Embryonic facial prominence (tissue), 1 donor: ENCODE results near the gene CAMK1.

Experiments used
- DNase-seq: peaks from one replicate; pipeline ENCODE4 v3.0.0-alpha.2; 2016; ENCODE audit errors: extremely low spot score

The CAMK1 gene

GRCh38 chr3:9769426-9770275 is at the start of gene CAMK1:
Gene CAMK1 (minus strand): TSS chr3:9769947. CDS start chr3:9767749, 2,198 bp downstream.
- DNase-seq = peak; percentile 48

DNA sequence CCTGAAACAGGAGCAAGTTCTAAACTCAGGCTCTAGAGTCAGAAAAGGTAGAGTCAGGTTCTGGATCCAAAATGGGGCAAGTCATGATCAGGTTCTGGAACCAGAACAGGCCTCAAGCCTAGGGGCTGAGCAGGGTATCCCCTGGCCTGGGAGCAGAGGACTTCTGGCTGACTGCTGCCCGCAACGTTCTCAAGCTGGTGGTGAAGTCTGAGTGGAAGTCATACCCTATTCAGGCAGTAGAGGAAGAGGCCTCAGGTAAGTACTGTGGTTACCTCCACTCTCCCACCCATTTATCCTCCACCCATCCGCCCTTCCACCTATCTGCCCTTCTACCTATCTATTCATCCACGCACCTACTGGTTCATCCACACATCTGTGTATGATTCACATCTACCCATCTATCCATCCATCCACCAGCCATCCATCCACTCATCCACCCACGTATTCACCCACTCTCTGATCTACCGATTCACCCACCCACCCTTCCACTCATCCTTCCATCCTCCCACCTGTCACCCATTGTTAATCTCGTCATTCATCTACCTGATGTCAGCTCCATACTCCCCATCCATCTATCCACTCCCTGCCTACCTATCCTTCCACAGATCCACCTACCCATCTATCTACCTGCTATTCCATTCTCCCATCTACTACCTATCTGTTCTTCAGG is 49.1 kb upstream of the CAMK1 start:
- no peak for DNase-seq

- DNase-seq = no peak
These were observed 47.7 kb upstream of the CAMK1 start for GRCh38 chr3:9817436-9817835.

DNA sequence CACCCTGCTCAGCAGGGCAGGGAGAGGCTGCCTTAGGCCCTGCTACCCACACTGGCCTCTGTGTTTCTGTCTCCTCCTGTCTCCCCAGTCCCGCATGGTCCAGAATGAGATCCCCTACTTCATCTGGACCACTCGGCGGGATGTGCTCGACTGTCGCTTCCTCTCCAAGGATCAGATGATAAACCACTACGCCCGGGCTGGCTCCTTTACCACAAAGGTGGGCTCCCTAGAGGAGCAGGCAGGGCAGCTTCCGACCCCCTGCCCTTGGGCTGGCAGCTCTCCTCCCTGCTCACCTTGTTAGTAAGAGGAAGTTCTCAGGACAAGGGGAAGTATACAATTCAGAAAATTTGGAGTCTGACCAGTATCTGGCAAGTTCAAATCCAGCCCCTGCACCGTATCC is 46.2 kb upstream of the CAMK1 start:
- DNase-seq = no peak

DNA sequence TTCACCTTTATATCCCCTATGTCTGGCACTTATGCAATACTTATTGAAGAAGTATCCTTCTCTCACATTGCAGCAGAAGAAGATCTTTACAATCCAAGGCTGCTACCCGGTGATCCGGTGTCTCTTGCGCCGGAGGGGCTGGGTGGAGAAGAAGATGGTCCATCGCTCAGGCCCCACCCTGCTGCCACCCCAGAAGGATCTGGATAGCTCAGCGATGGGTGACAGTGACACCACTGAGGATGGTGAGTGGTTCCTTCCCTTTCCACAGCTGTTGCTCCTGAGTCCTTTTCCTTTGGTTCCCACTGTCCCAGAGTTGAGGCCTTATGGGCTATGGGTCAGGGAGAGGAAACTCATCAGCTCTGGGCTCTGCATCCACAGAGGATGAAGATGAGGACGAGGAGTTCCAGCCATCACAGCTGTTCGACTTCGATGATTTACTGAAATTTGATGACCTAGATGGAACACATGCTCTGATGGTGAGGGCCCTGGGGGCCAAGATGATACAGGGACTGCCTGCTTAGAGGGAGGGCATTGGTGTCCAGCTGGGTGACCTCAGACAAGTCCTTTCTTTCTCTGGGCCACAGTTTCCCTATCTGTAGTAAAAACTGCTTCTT is 43.2 kb upstream of the CAMK1 start:
- no peak for DNase-seq

- no peak for DNase-seq
These were observed 41.1 kb upstream of the CAMK1 start for GRCh38 chr3:9810846-9811245.

GRCh38 chr3:9810433-9810770 is 40.7 kb upstream of the CAMK1 start:
- no peak for DNase-seq

GRCh38 chr3:9809615-9810432 is 40.1 kb upstream of the CAMK1 start, which contains the start of gene TTLL3:
Gene TTLL3 (plus strand): TSS chr3:9810262. CDS start chr3:9810662, 400 bp downstream.
- peak; percentile 61 for DNase-seq

DNA sequence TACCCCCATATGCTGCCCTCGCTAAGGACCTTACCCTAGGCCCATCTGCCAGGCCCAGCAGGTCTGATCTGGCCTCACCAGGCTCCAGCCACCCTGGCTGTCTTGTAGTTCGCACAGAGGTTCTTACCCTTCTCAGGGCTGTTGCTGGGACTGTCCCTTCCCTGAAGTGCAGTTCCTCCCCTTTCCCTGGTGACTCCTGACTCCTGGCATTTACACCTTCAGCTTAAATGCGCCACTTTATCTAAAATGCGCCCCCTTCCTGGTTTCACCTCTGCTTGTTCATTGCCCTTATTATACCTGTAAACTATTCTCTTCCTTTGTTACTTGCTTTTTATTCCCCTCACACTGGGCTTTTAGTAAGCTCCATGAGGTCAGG is 39.5 kb upstream of the CAMK1 start:
- no peak for DNase-seq

GRCh38 chr3:9808345-9809037 is 38.7 kb upstream of the CAMK1 start:
- no peak for DNase-seq

- DNase-seq = no peak
These were observed 38.2 kb upstream of the CAMK1 start for GRCh38 chr3:9807981-9808344.

DNA sequence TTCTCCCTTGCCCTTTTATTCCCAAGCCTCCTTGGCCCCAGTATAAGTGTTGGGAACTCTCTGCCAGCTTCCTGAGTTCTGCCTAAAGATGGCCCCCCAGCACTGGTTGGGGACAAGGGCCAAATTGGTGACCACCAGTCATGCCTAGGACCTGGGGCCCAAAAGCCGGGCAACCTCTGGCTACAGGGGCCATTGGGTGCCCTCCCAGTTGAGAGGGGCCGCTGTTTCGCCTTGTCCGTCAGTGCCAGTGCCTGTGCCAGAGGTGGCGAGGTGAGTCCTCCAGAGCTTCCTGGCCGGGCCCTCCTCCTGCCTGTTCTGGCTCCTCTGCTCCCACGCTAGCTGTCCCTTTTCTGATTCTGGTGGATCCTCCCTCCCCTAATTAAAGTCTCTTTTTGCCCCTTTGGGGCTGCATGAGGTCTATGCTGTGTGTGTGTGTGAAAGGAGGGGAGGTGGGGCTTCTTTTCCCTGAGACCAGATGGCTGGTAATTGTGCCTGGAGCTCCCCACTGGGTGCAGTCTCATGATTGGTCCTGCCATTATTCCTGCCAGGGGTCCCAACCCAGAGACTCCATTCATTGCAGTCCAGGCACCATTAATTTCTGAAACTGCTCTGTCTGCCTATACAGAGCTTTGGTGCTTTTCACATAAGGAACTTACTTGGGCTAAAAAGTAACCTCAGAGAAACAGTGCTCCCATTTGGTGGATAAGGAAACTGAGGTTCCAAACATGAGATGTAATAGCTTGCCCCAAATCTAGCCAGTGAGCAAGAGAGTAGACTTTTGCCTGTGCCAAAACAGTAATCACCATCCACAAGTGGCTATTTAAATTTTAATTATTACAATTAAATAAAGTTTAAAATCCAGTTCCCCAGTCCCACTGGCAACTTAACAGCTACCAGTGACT is 37.2 kb upstream of the CAMK1 start:
- no peak for DNase-seq

DNA sequence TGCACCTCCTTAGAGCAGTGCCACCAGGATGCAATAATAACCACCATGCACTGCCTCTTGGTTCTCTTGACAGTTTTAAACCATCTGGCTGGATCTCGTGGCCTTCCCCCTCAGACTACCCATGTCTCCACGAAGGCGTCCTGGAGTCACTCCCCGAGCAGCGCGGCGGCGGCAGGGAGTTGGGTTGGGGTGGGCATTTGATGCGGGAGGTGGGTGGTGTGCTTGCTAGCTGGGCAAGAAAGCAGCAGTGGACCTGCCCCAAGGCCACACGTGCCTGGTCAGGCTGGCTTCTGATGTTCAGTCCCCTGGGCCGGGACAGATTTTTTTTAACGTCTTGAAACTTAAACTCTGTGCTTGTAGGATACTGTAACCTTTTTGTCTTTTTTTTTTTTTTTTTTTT is 36.4 kb upstream of the CAMK1 start:
- DNase-seq = no peak

- no peak for DNase-seq
These were observed 35.2 kb upstream of the CAMK1 start for GRCh38 chr3:9804996-9805395.

DNA sequence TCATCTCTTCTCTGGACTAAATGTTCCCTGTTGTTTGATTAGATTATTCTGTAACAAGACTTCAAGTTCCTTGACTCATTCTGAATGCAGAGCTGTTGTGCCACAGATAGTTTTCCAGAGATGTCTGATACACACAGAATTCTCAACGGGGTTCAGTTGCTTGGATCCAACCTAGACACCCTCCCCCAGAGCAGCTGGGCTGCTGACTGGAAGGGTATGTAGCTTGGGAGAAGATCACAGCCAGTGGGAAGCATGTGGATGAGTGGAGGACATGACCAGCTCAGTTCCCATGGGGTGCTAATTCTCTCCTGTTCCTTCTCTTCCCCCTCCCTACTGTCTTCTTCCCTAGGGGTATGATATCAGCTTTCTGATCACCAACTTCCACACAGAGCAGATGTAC is 33.7 kb upstream of the CAMK1 start:
- no peak for DNase-seq

GRCh38 chr3:9800529-9800928 is 30.8 kb upstream of the CAMK1 start:
- no peak for DNase-seq

DNA sequence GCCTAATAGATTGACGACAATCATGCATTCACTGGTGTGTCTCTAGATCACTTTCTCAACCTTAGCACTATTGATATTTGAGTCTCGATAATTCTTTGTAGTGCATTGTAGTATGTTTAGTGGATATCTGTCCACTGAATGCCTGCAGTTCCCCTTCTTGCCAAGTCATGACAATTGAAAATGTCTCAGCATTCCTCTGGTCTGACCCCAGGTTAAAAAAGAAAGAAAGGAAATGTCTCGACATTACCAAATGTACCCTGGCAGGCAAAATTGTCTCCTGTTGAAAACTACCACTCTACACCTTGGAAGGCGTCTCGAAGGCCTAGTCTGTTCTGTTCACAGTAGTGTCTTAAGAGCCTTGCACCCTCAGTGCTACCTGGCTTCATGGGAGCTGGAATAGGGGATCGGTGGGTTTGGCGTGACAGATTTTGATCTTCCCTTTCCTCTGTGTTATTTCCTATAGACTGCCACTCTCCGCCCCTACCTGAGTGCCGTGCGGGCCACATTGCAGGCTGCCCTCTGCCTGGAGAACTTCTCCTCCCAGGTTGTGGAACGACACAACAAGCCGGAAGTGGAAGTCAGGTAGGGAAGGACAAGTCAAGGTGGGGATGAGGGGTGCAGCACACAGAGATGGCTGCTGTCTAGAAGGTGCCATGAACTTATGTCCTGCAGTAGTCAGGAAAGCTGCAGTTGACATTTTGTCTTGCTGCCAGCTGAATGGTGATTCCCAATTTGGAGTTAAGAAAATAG is 27.6 kb upstream of the CAMK1 start:
- no peak for DNase-seq

DNA sequence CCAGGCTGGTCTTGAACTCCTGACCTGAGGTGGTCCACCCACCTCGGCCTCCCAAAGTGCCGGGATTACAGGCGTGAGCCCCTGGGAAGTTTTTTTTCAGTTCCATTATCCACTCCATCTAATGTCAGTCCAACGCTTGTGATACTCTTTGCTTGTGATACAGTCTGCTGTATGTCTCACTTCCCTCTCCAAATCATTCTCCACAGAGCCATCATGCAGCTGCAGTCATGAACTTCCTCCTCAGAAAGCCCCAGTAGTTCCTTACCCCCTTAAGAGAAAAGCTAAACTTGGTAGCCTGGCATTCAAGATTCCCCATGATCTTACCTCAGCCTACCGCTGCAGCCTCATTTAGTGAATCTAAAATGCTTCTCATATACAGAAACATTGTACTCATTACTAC is 25.5 kb upstream of the CAMK1 start:
- DNase-seq = no peak

DNA sequence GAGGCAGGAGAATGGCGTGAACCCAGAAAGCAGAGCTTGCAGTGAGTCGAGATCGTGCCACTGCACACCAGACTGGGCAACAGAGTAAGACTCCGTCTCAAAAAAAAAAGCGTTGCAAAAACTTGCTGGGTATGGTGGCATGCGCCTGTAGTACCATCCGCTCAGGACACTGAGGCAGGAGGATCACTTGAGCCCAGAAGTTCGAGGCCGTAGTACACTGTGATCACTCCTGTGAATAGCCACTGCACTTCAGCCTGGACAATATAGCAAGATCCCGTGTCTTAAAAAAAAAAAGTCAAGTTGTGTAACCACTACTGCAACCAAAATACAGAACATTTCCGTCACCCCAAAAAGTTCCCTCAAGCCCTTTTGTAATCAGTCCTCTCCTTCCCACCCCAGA is 24.7 kb upstream of the CAMK1 start:
- DNase-seq = no peak
